ENCODE results near the gene GJC1.

DNA sequence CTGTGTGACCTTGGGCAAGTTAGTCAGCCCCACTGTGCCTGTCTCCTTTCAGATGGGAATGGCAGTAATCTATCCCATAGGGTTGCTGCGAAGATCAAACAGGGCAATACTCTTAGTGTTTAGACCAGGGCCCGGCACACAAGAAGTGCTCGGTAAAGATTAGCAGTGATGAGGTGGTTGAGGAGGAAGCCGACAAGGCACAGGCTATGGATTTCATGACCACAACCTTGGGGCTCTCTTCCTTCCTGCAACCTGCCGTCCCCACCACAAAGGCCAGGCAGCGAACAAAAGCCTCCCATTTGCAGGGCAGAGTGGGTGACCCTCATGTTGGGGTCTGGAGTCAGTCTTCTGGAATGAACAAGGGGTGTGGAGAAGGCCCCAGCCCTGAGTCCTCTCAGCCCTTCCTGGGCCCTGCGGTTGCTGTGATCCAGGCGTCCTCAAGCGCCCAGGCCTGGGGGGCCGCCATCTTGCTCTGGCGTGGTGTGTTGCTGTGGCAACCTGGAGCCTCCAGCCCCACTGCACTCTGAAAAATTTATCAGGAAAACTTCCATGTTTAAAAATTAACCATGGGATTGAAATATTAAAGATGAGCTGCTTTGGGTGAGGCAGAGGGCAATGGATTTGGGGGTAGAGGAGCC, 61.5 kb downstream of the GJC1 start:
- TF ChIP-seq POLR2A (IDR thresholded peaks at IDR 0.05; ENCODE audit: low read depth, low read length) (no peak), TAF1 (IDR thresholded peaks at IDR 0.05; ENCODE audit: borderline replicate concordance, low read depth, low read length) (no peak), POLR2AphosphoS5 (IDR thresholded peaks at IDR 0.05; ENCODE audit: low read depth, low read length) (no peak)

All from GM12892 (cell line).